ENCODE results near the gene STPG4.

DNA sequence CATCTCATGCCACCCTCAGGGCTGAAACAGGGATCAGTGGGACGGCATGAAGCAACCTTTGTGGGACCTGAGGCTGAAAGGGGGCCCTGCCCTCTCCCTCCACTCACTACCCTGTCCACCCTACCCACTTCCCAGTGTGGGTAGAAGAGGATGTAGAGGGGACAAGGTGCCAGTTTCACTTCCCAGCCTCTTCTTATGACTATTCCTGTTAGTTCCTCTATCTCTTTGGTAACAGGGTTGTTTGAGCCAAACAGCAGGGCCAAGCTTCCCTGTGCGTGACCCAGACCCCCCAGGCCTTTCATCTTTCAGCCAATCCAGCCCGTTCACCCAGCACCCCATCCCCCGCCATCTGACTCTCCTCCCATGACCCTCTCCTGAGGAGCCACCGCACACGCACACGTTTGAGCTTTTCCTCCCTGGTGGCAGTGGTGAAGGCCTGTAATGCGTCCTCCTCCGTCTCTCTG is 82.3 kb downstream of the STPG4 start:
- no peak for TF ChIP-seq POLR2AphosphoS5 (IDR thresholded peaks at IDR 0.05; ENCODE audit: low read depth, low read length)
- TF ChIP-seq POU2F2 (IDR thresholded peaks at IDR 0.05; ENCODE audit: low read depth, low read length): no peak
- no peak for TF ChIP-seq TAF1 (IDR thresholded peaks at IDR 0.05; ENCODE audit: low read depth, low read length)

Data from GM12891 (cell line).